22Rv1 (cell line): ENCODE data around the gene SH3GL1.

Experiments
- H3K27ac ChIP-seq: fragments of 450-650 bp; 2 replicates; pipeline ENCODE4 v1.5.1; 2017
- CTCF ChIP-seq: fragments of 450-650 bp; IDR thresholded peaks from 2 replicates; pipeline ENCODE4 v1.5.1; 2017; ENCODE audit warnings: mild to moderate bottlenecking
- ZFX ChIP-seq: fragments of 450-650 bp; IDR thresholded peaks from 2 replicates; pipeline ENCODE4 v1.6.1; 2017; ENCODE audit warnings: antibody characterized with exemption, borderline replicate concordance

The SH3GL1 gene

DNA sequence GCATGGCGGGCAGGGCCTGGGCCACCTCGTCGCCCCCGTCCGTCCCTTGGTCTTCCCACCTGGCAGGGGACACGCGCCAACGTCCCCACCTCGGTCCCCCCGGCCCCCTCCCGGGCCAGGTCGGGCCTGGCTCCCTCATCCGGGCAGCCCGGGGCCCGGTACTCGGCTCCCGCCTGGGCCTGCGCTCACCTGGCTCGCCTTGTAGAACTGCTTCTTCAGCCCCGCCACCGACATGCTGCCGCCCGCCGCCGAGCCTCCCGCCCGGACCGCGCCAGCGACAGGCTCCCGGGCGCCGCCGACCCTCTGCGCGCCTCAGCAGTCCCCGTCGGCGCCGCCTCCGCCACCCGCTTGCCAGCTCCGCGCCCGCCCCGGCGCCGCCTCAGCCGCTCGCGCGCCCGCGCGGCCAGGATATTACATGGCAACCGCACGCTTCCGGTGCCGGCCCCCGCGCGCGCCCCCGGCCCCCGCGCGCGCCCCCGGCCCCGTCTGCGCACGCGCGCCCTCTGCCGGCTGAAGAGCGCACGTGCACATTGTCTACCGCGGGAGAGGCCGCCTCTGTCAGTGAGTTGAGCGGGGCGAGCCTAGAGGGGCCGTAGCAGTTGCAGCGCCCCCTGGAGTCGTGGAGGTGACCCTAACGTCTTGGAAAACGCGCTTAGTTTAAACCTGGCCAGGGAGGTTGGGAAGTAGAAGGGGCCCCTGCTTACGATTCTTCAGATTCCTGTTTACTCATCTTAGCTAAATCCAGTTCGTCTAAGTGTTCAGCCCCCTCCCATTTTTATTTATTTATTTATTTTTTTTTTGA, at the start of gene SH3GL1:
Gene SH3GL1 (minus strand): TSS at position 413 of the 802 bp plus-strand sequence. CDS start 179 bp downstream, at position 234.
- H3K27ac ChIP-seq, result peak within 1 kb of the TSS; percentile 83
- TF ChIP-seq ZFX, result no peak
- peak; percentile 100 for TF ChIP-seq CTCF

GRCh38 chr19:4449639-4450028, 49.3 kb upstream of the SH3GL1 start:
- 0 out of 2 replicates have a peak overlapping the region, but pooled peaks have one; percentile 7 for H3K27ac ChIP-seq
- no peak for TF ChIP-seq CTCF

DNA sequence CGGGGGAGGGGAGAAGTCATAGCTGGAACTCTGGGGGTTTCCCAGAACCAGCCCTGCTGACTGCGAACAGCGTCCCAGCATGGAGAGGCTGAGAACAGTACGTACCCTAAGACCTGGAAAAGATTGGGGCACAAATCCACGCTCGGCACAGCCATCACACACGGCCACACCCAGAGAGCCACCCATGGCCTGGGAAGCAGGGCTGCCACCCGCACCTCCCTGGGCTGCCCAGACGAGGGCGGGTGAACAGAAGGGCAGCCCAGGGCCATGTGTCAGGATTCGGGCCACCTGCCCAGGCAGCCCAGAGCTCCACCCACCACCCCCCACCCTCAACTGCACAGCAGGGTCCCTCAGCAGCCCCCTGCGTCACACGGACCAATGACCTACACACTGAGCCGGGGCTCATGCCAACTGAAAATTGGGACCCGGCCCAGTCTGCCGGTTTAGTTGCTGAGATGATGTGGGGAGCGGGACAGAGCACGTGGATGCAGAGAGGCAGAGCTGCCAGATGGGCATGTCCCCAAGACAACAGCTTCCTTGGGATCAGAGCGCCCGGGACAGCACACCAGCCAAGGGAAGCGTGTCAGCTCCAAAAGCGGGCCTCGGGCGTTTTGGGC, 48.8 kb upstream of the SH3GL1 start:
- TF ChIP-seq CTCF, result no peak
- no peak for TF ChIP-seq ZFX
- H3K27ac ChIP-seq, result peak overlapping the region; percentile 7; the same call in 1 of the 2 replicates

DNA sequence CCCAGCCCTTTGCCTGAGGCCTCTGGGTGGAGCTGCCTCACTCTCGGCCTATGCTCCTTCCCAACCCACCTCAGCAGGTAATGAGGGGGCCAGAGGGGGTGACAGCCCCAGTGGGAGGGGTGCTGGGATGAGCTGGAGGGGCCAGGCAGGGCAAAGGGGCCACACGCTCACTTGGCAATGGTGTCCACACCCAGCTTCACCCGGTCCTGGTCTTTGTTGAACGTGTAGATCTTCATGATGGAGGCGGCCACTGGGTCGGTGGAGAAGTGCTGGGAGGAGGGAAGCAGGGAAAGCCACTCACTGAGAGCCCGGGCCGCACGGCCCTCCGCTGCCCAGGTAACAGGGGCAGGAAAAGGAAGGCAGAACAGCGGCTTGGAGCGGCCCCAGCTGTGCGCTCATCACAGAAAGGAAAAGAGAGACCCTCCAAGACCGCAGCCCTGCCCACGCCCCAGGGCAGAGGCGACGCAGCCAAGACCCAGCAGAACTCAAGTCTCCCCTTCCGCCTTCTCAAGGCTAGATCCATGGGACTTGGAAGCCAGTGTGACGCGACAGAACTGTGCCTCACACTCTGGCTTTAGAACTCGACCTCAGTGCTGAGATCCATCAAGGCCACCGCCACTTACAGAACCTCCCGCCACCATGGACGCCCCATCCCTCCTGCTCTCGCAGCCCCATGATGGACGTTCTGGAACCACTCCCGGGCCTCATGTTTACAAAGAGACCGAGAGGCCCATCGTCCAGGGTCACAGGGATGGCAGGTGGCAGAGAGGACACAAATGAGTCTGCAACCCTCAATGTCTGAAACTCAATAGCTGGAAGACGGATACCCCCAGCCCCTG, 48.0 kb upstream of the SH3GL1 start:
- peak overlapping the region; percentile 7; the same call in 1 of the 2 replicates for H3K27ac ChIP-seq
- no peak for TF ChIP-seq CTCF
- no peak for TF ChIP-seq ZFX

DNA sequence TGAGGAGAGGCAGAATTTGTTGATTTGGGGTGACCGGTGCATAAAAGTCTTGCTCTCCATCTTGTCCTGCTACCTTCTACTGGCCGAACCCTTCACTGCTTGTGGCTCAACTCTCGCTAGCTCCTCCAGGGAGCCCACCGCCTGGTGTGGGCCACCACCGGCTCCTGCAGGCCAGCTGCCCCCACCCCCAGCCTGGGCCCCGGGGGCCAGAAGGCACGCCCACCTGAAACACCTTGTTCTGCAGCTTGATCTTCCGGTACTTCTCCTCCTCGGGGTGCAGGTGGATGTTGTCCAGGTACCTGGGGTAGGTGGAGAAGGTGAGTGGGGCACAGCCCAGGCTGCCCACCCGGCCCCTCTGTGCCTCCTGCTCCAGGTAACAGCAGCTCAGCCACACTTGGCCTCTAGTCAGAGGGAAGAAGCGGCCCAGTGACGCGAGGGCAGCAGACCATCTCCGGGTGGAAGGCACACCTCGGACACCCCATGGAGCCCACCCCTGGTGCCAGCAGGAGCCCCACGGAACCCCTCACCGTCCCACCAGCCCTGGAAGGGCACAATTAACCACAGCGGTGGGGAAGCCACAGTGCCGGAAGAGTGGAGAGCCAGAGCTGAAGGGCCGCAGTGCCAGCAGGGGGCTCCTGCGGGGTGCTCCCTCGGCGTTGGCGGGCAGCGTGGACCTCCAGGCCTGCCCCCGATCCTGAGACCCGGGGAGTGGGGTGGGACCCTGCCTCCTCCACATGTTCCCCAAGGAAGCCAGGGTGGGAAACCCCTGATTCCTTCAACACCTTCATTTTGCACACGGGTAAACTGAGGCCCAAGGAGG, 47.2 kb upstream of the SH3GL1 start:
- TF ChIP-seq ZFX (no peak), CTCF (no peak)
- H3K27ac ChIP-seq, result peak overlapping the region; percentile 25; the same call in 1 of the 2 replicates

- peak overlapping the region; percentile 25; the same call in 1 of the 2 replicates for H3K27ac ChIP-seq
- no peak for TF ChIP-seq ZFX
- no peak for TF ChIP-seq CTCF
Observed at GRCh38 chr19:4446704-4447200, 46.4 kb upstream of the SH3GL1 start.
